Kidney epithelial cell (primary cell): Measurements from ENCODE around the gene TBC1D5. TPM values are rescaled to one million over a fixed set of nuclear protein-coding genes. Genes with fewer than 3 reads are reported as not detected.

Source experiments
- DNase-seq: peaks from one replicate; pipeline ENCODE4 v3.0.0-alpha.2; 2010; ENCODE audit warnings: low read depth
- H3K27me3 ChIP-seq: 2 replicates; pipeline ENCODE4 v1.6.0; 2011; ENCODE audit warnings: low read length; ENCODE audit not compliant: control insufficient read depth, insufficient read depth
- H3K36me3 ChIP-seq: 2 replicates; pipeline ENCODE4 v1.5.1; 2011; ENCODE audit warnings: low read length; ENCODE audit not compliant: control insufficient read depth, insufficient read depth
- H3K4me3 ChIP-seq: 2 replicates; pipeline ENCODE4 v1.5.1; 2011; ENCODE audit warnings: low read depth, mild to moderate bottlenecking, control low read depth, low read length
- CTCF ChIP-seq: IDR thresholded peaks from 2 replicates; pipeline ENCODE4 v1.5.1; 2011; ENCODE audit warnings: mild to moderate bottlenecking, moderate library complexity, low read length, control low read depth, inconsistent platforms; ENCODE audit not compliant: insufficient read depth, poor library complexity, severe bottlenecking
- total RNA-seq: library from RNA; depleted of rRNA; stranded (reverse); fragments of >200 nt; gene quantifications from 2 replicates; pipeline ENCODE4 v1.2.3, GENCODE V29; 2015

The TBC1D5 gene
- total RNA-seq, 1 donor from 2014 or later: 100 TPM

GRCh38 chr3:17759901-17760300, 17.5 kb upstream of the TBC1D5 start:
- TF ChIP-seq CTCF: no peak
- Histone ChIP-seq H3K4me3 (no peak overlapping the region), H3K36me3 (no peaks in the 10 kb centered on the region), H3K27me3 (no peaks in the 10 kb centered on the region)
- no peak for DNase-seq

- no peak for TF ChIP-seq CTCF
- H3K4me3 ChIP-seq: no peak overlapping the region
- H3K36me3 ChIP-seq: no peaks in the 10 kb centered on the region
- H3K27me3 ChIP-seq: no peaks in the 10 kb centered on the region
- no peak for DNase-seq
Measured at GRCh38 chr3:17755836-17756235, 13.4 kb upstream of the TBC1D5 start.

- no peaks in the 10 kb centered on the region for H3K27me3 ChIP-seq
- TF ChIP-seq CTCF: no peak
- no peak overlapping the region for H3K4me3 ChIP-seq
- no peaks in the 10 kb centered on the region for H3K36me3 ChIP-seq
- DNase-seq: no peak
Measured at GRCh38 chr3:17753632-17753992, 11.2 kb upstream of the TBC1D5 start.

- H3K4me3 ChIP-seq: no peak overlapping the region
- H3K27me3 ChIP-seq: no peaks in the 10 kb centered on the region
- no peak for DNase-seq
- no peaks in the 10 kb centered on the region for H3K36me3 ChIP-seq
- TF ChIP-seq CTCF: no peak
Measured at GRCh38 chr3:17752876-17753631, 10.6 kb upstream of the TBC1D5 start.

- Histone ChIP-seq H3K36me3 (no peaks in the 10 kb centered on the region), H3K4me3 (no peak overlapping the region), H3K27me3 (no peaks in the 10 kb centered on the region)
- DNase-seq: no peak
- no peak for TF ChIP-seq CTCF
Measured at GRCh38 chr3:17752436-17752835, 10.0 kb upstream of the TBC1D5 start.

- H3K27me3 ChIP-seq: no peaks in the 10 kb centered on the region
- DNase-seq: no peak
- no peak for TF ChIP-seq CTCF
- H3K36me3 ChIP-seq: no peaks in the 10 kb centered on the region
- no peak overlapping the region for H3K4me3 ChIP-seq
Measured at GRCh38 chr3:17749705-17750293, 7.4 kb upstream of the TBC1D5 start.
